HG03460 (cell line): ENCODE measurements around the gene CD28.
"Not testable (repeated sequence)": the region's sequence is repeated elsewhere in the genome, so short reads cannot be mapped to it uniquely, and the experiment has no call there.

Experiments used
- ATAC-seq: cut with Tn5 transposase; IDR thresholded peaks from one replicate; pipeline ENCODE4 v1.9.1; 2021; ENCODE audit not compliant: unreplicated experiment

The CD28 gene

GRCh38 chr2:203743441-203743981 is 37.1 kb downstream of the CD28 start:
- ATAC-seq = no peak

GRCh38 chr2:203744091-203744490 is 37.7 kb downstream of the CD28 start:
- no peak for ATAC-seq

GRCh38 chr2:203745267-203745666 is 38.8 kb downstream of the CD28 start:
- no peak for ATAC-seq

- ATAC-seq = no peak
These were observed 42.1 kb downstream of the CD28 start for GRCh38 chr2:203748331-203749126.

GRCh38 chr2:203750346-203751068 is 44.1 kb downstream of the CD28 start:
- ATAC-seq = no peak

- ATAC-seq = no peak
These were observed 45.3 kb downstream of the CD28 start for GRCh38 chr2:203751685-203752271.

GRCh38 chr2:203756161-203756560 is 49.7 kb downstream of the CD28 start:
- no peak for ATAC-seq

GRCh38 chr2:203758841-203759689 is 52.6 kb downstream of the CD28 start:
- no peak for ATAC-seq

- ATAC-seq = no peak
These were observed 53.4 kb downstream of the CD28 start for GRCh38 chr2:203759690-203760365.

GRCh38 chr2:203761121-203761520 is 54.7 kb downstream of the CD28 start:
- no peak for ATAC-seq

GRCh38 chr2:203763241-203763937 is 57.0 kb downstream of the CD28 start:
- no peak for ATAC-seq

GRCh38 chr2:203763938-203764664 is 57.7 kb downstream of the CD28 start:
- ATAC-seq = no peak

- no peak for ATAC-seq
These were observed 66.2 kb downstream of the CD28 start for GRCh38 chr2:203772456-203773165.

- no peak for ATAC-seq
These were observed 68.3 kb downstream of the CD28 start for GRCh38 chr2:203774760-203775159.

- no peak for ATAC-seq
These were observed 69.2 kb downstream of the CD28 start for GRCh38 chr2:203775684-203776083.

- ATAC-seq = no peak
These were observed 70.6 kb downstream of the CD28 start for GRCh38 chr2:203777030-203777429.

GRCh38 chr2:203779477-203780073 is 73.1 kb downstream of the CD28 start:
- not testable (repeated sequence) for ATAC-seq

GRCh38 chr2:203780231-203780630 is 73.8 kb downstream of the CD28 start:
- no peak for ATAC-seq
